Activated B cell treated with CpG ODN at 0.5 μM for 24 hours (primary cell): ENCODE results near the gene AADACL4. TPM values are rescaled to one million over a fixed set of nuclear protein-coding genes. Genes with fewer than 3 reads are reported as not detected.
"Not testable (repeated sequence)": the region's sequence is repeated elsewhere in the genome, so short reads cannot be mapped to it uniquely, and the experiment has no call there.

Source experiments
- ATAC-seq: fragments of 200-7000 bp; cut with Tn5 transposase; one replicate; pipeline ENCODE4 v1.10.0; 2021; ENCODE audit warnings: low read depth, mild to moderate bottlenecking, moderate library complexity
- CTCF ChIA-PET: fragments of 350-600 bp; sonication (Branson Sonifier 250); formaldehyde crosslinking; loops from one replicate; lab custom pipeline; 2021; ENCODE audit warnings: antibody characterized with exemption; lab: Charles Lee
- POLR2A ChIA-PET: fragments of 350-600 bp; sonication (Branson Sonifier 250); formaldehyde crosslinking; loops from one replicate; lab custom pipeline; 2021; ENCODE audit warnings: antibody characterized with exemption; lab: Charles Lee
- DNase-seq: peaks from one replicate; pipeline ENCODE4 v3.0.0; 2022
- H3K27ac Mint-ChIP-seq: one replicate; pipeline ENCODE4 v1.8.0; 2020; ENCODE audit warnings: mixed read lengths
- H3K27me3 Mint-ChIP-seq: one replicate; pipeline ENCODE4 v1.8.0; 2021; ENCODE audit warnings: mixed read lengths
- H3K36me3 Mint-ChIP-seq: one replicate; pipeline ENCODE4 v1.8.0; 2021; ENCODE audit warnings: low read depth, mixed read lengths
- H3K4me1 Mint-ChIP-seq: one replicate; pipeline ENCODE4 v1.8.0; 2021; ENCODE audit warnings: mixed read lengths
- H3K4me3 Mint-ChIP-seq: one replicate; pipeline ENCODE4 v1.8.0; 2020; ENCODE audit warnings: mild to moderate bottlenecking, mixed read lengths
- H3K9me3 Mint-ChIP-seq: one replicate; pipeline ENCODE4 v1.8.0; 2020; ENCODE audit warnings: mixed read lengths
- CTCF ChIP-seq: fragments of 200-600 bp; IDR thresholded peaks from one replicate; pipeline ENCODE4 v1.8.0; 2022; ENCODE audit warnings: antibody characterized with exemption, mild to moderate bottlenecking
- intact Hi-C: fragments of 100-400 bp; cut with micrococcal nuclease; formaldehyde crosslinking; loops from one replicate; pipeline ENCODE4 v1.15.1; 2024
- total RNA-seq: library from RNA; stranded (reverse); gene quantifications from 2 replicates; pipeline ENCODE4 v1.2.3, GENCODE V29; 2022

The AADACL4 gene
- total RNA-seq, 1 donor from 2014 or later = not detected

- intact Hi-C loops = no loop called here
- no peak for ATAC-seq
- H3K27me3 Mint-ChIP-seq = peaks cover 5% of the 10 kb centered on the region
- POLR2A ChIA-PET = no interaction called here
- H3K4me3 Mint-ChIP-seq = no peak overlapping the region
- no peaks in the 10 kb centered on the region for H3K4me1 Mint-ChIP-seq
- no peaks in the 10 kb centered on the region for H3K36me3 Mint-ChIP-seq
- no peak overlapping the region for H3K27ac Mint-ChIP-seq
- no peak for DNase-seq
- CTCF ChIA-PET = no interaction called here
- no peak for TF ChIP-seq CTCF
- H3K9me3 Mint-ChIP-seq = peaks cover 16% of the 10 kb centered on the region
These were observed 806 bp upstream of the AADACL4 start for GRCh38 chr1:12643079-12643478.

- Mint-ChIP-seq H3K27ac (no peak overlapping the region), H3K9me3 (peaks cover 16% of the 10 kb centered on the region), H3K36me3 (no peaks in the 10 kb centered on the region), H3K4me1 (no peaks in the 10 kb centered on the region), H3K27me3 (peaks cover 11% of the 10 kb centered on the region), H3K4me3 (no peak overlapping the region)
- ATAC-seq (no peak), DNase-seq (no peak)
- no peak for TF ChIP-seq CTCF
- ChIA-PET CTCF (no interaction called here), POLR2A (no interaction called here)
- intact Hi-C loops = no loop called here
These were observed 352 bp downstream of the AADACL4 start for GRCh38 chr1:12644237-12644636.

- Mint-ChIP-seq H3K9me3 (peaks cover 16% of the 10 kb centered on the region), H3K27me3 (peaks cover 12% of the 10 kb centered on the region), H3K4me3 (no peak overlapping the region), H3K27ac (no peak overlapping the region), H3K36me3 (no peaks in the 10 kb centered on the region), H3K4me1 (no peaks in the 10 kb centered on the region)
- CTCF ChIA-PET = no interaction called here
- POLR2A ChIA-PET = no interaction called here
- no peak for DNase-seq
- no peak for TF ChIP-seq CTCF
- ATAC-seq = no peak
- intact Hi-C loops = no loop called here
These were observed 944 bp downstream of the AADACL4 start for GRCh38 chr1:12644829-12645228.

- H3K27ac Mint-ChIP-seq, ATAC-seq, POLR2A ChIA-PET, H3K4me1 Mint-ChIP-seq, intact Hi-C loops, H3K4me3 Mint-ChIP-seq, CTCF ChIA-PET, H3K36me3 Mint-ChIP-seq, DNase-seq: not testable (repeated sequence)
- Mint-ChIP-seq H3K9me3 (peaks cover 12% of the 10 kb centered on the region), H3K27me3 (peaks cover 17% of the 10 kb centered on the region)
These were observed 1.5 kb downstream of the AADACL4 start for GRCh38 chr1:12645401-12645800.

GRCh38 chr1:12648741-12649140 is 4.9 kb downstream of the AADACL4 start:
- H3K36me3 Mint-ChIP-seq = no peaks in the 10 kb centered on the region
- no peak overlapping the region for H3K4me3 Mint-ChIP-seq
- no peaks in the 10 kb centered on the region for H3K4me1 Mint-ChIP-seq
- no peak for ATAC-seq
- CTCF ChIA-PET = interaction anchor here (1.1 kb wide), 1 partner anchor 10 kb away, joined by 3 read pairs; no protein-coding TSS in a partner anchor
- no peak for TF ChIP-seq CTCF
- intact Hi-C loops = no loop called here
- H3K27ac Mint-ChIP-seq = no peak overlapping the region
- H3K27me3 Mint-ChIP-seq = peaks cover 29% of the 10 kb centered on the region
- no peaks in the 10 kb centered on the region for H3K9me3 Mint-ChIP-seq
- no peak for DNase-seq
- POLR2A ChIA-PET = no interaction called here

GRCh38 chr1:12649971-12650421 is 6.1 kb downstream of the AADACL4 start:
- Mint-ChIP-seq H3K27me3 (peaks cover 26% of the 10 kb centered on the region), H3K9me3 (no peaks in the 10 kb centered on the region), H3K4me1 (no peaks in the 10 kb centered on the region), H3K36me3 (no peaks in the 10 kb centered on the region), H3K4me3 (no peak overlapping the region), H3K27ac (no peak overlapping the region)
- DNase-seq = no peak
- no peak for ATAC-seq
- intact Hi-C loops = no loop called here
- ChIA-PET CTCF (interaction anchor here (1.1 kb wide), 1 partner anchor 9 kb away, joined by 3 read pairs; no protein-coding TSS in a partner anchor), POLR2A (no interaction called here)
- TF ChIP-seq CTCF = no peak
